WERI-Rb-1 (cell line): ENCODE results near the gene DCAF4L1.

Experiments
- DNase-seq: peaks from one replicate; pipeline ENCODE4 v3.0.0-alpha.2; 2020
- H3K27ac ChIP-seq: fragments of 250-450 bp; sonication (Bioruptor Pico); 2 replicates; pipeline ENCODE4 v1.5.1; 2020; ENCODE audit warnings: mild to moderate bottlenecking, moderate library complexity
- H3K27me3 ChIP-seq: fragments of 250-450 bp; sonication (Bioruptor Pico); 2 replicates; pipeline ENCODE4 v1.5.1; 2021; ENCODE audit warnings: mild to moderate bottlenecking, low read depth, moderate library complexity; ENCODE audit not compliant: insufficient read depth, severe bottlenecking
- H3K36me3 ChIP-seq: fragments of 250-450 bp; sonication (Bioruptor Pico); 2 replicates; pipeline ENCODE4 v1.5.1; 2020; ENCODE audit warnings: mild to moderate bottlenecking, moderate library complexity
- H3K4me3 ChIP-seq: 2 replicates; pipeline ENCODE4 v1.5.1; 2011; ENCODE audit warnings: low read depth, mild to moderate bottlenecking, control low read depth, low read length
- H3K9me3 ChIP-seq: fragments of 250-450 bp; sonication (Bioruptor Pico); 2 replicates; pipeline ENCODE4 v1.5.1; 2021; ENCODE audit warnings: mild to moderate bottlenecking, moderate library complexity; ENCODE audit not compliant: severe bottlenecking
- CTCF ChIP-seq: IDR thresholded peaks from 2 replicates; pipeline ENCODE4 v1.5.1; 2011; ENCODE audit warnings: low read depth, mild to moderate bottlenecking, control low read depth, inconsistent platforms, low read length

The DCAF4L1 gene

DNA sequence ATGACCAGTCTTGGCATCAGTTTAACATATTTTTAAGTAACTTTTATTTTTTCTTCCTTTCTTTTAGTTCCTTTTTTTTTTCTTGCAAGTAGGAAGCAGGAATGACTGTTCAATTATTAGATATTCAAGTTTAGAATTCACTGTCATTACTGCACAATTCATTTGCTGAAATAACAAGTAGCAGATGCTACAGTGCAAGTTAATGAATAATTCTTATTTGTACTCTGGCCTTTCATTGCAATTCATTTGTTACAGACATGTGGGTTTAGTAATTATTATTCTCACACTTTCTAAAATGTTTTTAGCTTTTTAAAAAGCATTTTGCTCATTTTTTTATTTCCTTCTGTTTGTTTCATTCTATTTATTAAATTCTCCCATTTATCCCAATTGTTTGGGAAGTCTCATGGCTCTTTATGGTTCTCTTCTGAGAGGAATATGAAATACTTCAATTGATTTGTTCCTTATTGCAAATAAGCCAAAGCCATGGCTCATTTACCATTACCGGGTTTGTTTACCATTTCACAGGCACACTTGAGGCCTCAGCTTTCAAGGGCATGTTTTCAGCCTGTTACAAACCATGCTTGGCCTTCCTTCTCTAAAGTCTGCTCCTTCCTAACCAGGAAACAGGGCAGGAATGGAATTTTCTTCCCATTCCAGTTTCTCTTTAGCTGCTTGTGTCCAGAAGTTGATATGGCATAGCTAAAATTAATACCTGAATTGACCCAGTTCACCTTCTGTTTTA lies 4.6 kb upstream of the DCAF4L1 start:
- TF ChIP-seq CTCF, result no peak
- no peak overlapping the region for H3K4me3 ChIP-seq
- H3K9me3 ChIP-seq, result no peaks in the 10 kb centered on the region
- no peak for DNase-seq
- no peaks in the 10 kb centered on the region for H3K27me3 ChIP-seq
- H3K27ac ChIP-seq, result no peak overlapping the region
- no peaks in the 10 kb centered on the region for H3K36me3 ChIP-seq

GRCh38 chr4:41977709-41978108 lies 3.8 kb upstream of the DCAF4L1 start:
- no peaks in the 10 kb centered on the region for H3K9me3 ChIP-seq
- no peaks in the 10 kb centered on the region for H3K36me3 ChIP-seq
- no peak for TF ChIP-seq CTCF
- no peak overlapping the region for H3K27ac ChIP-seq
- H3K27me3 ChIP-seq, result no peaks in the 10 kb centered on the region
- H3K4me3 ChIP-seq, result no peak overlapping the region
- no peak for DNase-seq

DNA sequence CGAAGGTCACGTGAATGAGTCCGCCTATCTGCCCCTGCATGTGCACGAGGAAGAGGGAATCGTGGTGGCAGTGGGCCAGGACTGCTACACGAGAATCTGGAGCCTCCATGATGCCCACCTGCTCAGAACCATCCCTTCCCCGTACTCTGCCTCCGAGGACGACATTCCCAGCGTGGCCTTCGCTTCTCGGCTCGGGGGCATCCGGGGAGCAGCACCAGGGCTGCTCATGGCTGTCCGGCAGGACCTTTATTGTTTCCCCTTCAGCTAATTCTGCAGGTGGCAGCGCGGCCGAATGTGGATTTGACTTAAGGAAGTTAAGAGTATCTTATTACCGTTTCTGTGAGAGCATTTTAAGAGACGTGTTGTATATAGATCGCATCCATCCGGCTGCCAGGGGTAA lies 1.2 kb downstream of the DCAF4L1 start:
- Histone ChIP-seq H3K27ac (no peak overlapping the region), H3K36me3 (no peaks in the 10 kb centered on the region), H3K27me3 (no peaks in the 10 kb centered on the region), H3K9me3 (no peaks in the 10 kb centered on the region), H3K4me3 (no peak overlapping the region)
- no peak for TF ChIP-seq CTCF
- no peak for DNase-seq

- Histone ChIP-seq H3K36me3 (no peaks in the 10 kb centered on the region), H3K27ac (no peak overlapping the region), H3K4me3 (no peak overlapping the region), H3K27me3 (no peaks in the 10 kb centered on the region), H3K9me3 (no peaks in the 10 kb centered on the region)
- DNase-seq, result no peak
- no peak for TF ChIP-seq CTCF
Observed at GRCh38 chr4:41985151-41985550, 3.6 kb downstream of the DCAF4L1 start.

GRCh38 chr4:41989994-41990364 lies 8.4 kb downstream of the DCAF4L1 start:
- TF ChIP-seq CTCF, result no peak
- Histone ChIP-seq H3K36me3 (peaks cover 5% of the 10 kb centered on the region), H3K4me3 (peak overlapping the region; percentile 95), H3K9me3 (no peaks in the 10 kb centered on the region), H3K27ac (peak overlapping the region; percentile 88), H3K27me3 (no peaks in the 10 kb centered on the region)
- DNase-seq, result no peak
